Measurements from ENCODE around the gene ZBTB3. TPM values are rescaled to one million over a fixed set of nuclear protein-coding genes. Genes with fewer than 3 reads are reported as not detected.

The ZBTB3 gene
- total RNA-seq, 1 experiment from 2014 or later: 3.3 TPM

DNA sequence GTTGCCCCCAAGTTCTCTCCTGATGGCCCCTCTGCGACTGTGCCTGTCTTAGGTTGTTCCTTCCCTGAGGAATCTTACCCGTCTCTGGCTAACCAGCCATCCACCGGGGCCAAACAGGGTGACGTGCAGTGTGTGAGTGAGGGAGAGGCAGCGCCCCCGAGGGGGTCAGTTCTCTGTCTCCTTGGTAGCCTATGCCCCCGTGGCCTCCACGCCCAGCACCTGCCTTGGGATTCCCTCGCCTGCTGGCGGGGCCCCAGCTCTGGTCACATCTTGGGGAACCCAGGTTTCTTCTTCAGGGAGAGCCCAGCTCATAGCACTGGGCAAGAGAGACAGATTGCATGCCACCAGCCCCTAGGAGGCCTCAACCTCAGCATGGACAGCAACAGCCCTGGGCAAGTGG, 45.5 kb upstream of the ZBTB3 start:
- Histone ChIP-seq H3K79me2 (ENCODE audit: low read length) (peaks cover 22% of the 10 kb centered on the region), H3K4me2 (ENCODE audit: low read length) (no peak overlapping the region), H3F3A (ENCODE audit: low read length, unreplicated experiment) (no peaks in the 10 kb centered on the region), H3K27me3 (ENCODE audit: low read length) (no peaks in the 10 kb centered on the region), H3K9ac (ENCODE audit: low read length) (no peak overlapping the region), H3K4me3 (ENCODE audit: low read length) (no peak overlapping the region), H3K36me3 (ENCODE audit: low read depth, low read length) (peaks cover 79% of the 10 kb centered on the region), H3K9me3 (ENCODE audit: low read length) (no peaks in the 10 kb centered on the region), H4K20me1 (ENCODE audit: low read length) (peaks cover 12% of the 10 kb centered on the region), H3K4me1 (ENCODE audit: insufficient read depth, low read length) (peaks cover 10% of the 10 kb centered on the region), H3K9me2 (replicated peaks; ENCODE audit: low read length) (no peaks in the 10 kb centered on the region), H3K27ac (ENCODE audit: low read length) (no peak overlapping the region), H2AFZ (ENCODE audit: low read length) (no peak overlapping the region)
- no peak for ATAC-seq
- BruUV-seq (replicated peaks): no TSS peak
- intact Hi-C loops (cut with micrococcal nuclease): no loop called here
- TF ChIP-seq EZH2phosphoT487 (IDR thresholded peaks at IDR 0.05; ENCODE audit: borderline replicate concordance, low read length) (no peak), EZH2 (IDR thresholded peaks at IDR 0.05; ENCODE audit: low read length, unreplicated experiment) (no peak)
- TF ChIP-seq, protein P1, sequence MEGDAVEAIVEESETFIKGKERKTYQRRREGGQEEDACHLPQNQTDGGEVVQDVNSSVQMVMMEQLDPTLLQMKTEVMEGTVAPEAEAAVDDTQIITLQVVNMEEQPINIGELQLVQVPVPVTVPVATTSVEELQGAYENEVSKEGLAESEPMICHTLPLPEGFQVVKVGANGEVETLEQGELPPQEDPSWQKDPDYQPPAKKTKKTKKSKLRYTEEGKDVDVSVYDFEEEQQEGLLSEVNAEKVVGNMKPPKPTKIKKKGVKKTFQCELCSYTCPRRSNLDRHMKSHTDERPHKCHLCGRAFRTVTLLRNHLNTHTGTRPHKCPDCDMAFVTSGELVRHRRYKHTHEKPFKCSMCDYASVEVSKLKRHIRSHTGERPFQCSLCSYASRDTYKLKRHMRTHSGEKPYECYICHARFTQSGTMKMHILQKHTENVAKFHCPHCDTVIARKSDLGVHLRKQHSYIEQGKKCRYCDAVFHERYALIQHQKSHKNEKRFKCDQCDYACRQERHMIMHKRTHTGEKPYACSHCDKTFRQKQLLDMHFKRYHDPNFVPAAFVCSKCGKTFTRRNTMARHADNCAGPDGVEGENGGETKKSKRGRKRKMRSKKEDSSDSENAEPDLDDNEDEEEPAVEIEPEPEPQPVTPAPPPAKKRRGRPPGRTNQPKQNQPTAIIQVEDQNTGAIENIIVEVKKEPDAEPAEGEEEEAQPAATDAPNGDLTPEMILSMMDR (conservative IDR thresholded peaks at IDR 0.05; ENCODE audit: low read depth, low read length): no peak
- POLR2A ChIA-PET (ENCODE audit: unreplicated experiment): no interaction called here
- CTCF ChIA-PET: no interaction called here
- DNase-seq: no peak

DNA sequence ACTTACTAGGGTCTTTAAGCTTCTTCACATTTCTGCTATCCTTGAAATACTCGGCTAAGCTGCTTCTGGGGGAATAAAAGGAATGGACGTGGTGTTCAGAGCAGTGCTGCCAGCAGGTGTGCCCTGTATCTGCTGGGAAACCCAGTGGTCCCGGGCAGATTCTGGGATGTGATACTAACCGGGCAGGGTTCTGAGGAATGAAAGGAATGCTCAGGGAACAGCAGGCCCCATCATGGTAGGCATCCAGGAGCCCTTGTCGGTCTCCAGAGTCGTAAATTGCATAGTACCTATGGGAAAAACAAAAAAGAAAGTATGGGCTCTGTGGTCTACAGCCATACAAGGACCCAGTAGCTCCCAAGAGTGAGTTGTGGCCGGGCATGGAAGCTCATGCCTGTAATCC, 42.3 kb upstream of the ZBTB3 start:
- Histone ChIP-seq H3F3A (ENCODE audit: low read length, unreplicated experiment) (peaks cover 9% of the 10 kb centered on the region), H3K27ac (ENCODE audit: low read length) (no peak overlapping the region), H3K9me2 (replicated peaks; ENCODE audit: low read length) (no peaks in the 10 kb centered on the region), H2AFZ (ENCODE audit: low read length) (no peak overlapping the region), H3K27me3 (ENCODE audit: low read length) (no peaks in the 10 kb centered on the region), H3K4me3 (ENCODE audit: low read length) (no peak overlapping the region), H3K79me2 (ENCODE audit: low read length) (peaks cover 5% of the 10 kb centered on the region), H3K9ac (ENCODE audit: low read length) (no peak overlapping the region), H3K4me1 (ENCODE audit: insufficient read depth, low read length) (peaks cover 8% of the 10 kb centered on the region), H3K4me2 (ENCODE audit: low read length) (no peak overlapping the region), H3K36me3 (ENCODE audit: low read depth, low read length) (peaks cover 71% of the 10 kb centered on the region), H3K9me3 (ENCODE audit: low read length) (no peaks in the 10 kb centered on the region), H4K20me1 (ENCODE audit: low read length) (no peaks in the 10 kb centered on the region)
- DNase-seq (no peak), ATAC-seq (no peak)
- BruUV-seq (replicated peaks): no TSS peak
- intact Hi-C loops (cut with micrococcal nuclease): no loop called here
- CTCF ChIA-PET: interaction anchor here (0.6 kb wide), 1 partner anchor 1559 kb away, joined by 7 read pairs; no protein-coding TSS in a partner anchor
- TF ChIP-seq, protein P1 (conservative IDR thresholded peaks at IDR 0.05; ENCODE audit: low read depth, low read length): no peak
- TF ChIP-seq EZH2 (IDR thresholded peaks at IDR 0.05; ENCODE audit: low read length, unreplicated experiment): no peak
- TF ChIP-seq EZH2phosphoT487 (IDR thresholded peaks at IDR 0.05; ENCODE audit: borderline replicate concordance, low read length): no peak
- POLR2A ChIA-PET (ENCODE audit: unreplicated experiment): no interaction called here

DNA sequence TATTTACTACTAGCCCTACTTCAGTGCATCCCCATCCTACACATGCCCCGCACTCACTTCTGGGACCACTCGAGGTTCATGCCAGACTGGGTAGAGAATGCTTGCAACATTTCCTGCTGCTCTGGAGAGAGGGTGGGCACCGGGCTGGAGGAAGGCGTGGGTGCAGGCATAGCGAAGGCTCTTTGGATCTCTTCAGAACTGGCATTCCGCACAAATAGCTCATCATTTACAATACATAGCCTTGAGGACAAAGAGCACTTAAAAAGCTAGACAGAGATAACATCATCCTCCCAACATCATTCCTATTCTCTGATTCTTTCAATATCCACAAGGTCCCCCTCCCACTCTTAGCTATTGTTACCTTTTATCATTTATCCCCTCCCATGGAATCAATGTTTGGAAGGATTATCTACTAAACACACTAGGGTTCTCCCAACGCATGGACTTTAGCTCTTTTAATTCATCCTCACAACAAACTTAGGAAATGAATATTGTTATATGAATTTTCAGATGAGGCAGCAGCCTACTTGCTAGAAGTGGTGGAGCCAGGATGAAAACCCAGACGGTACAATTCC, 40.3 kb upstream of the ZBTB3 start:
- intact Hi-C loops (cut with micrococcal nuclease): no loop called here
- Histone ChIP-seq H3K4me1 (ENCODE audit: insufficient read depth, low read length) (peaks cover 17% of the 10 kb centered on the region), H3K79me2 (ENCODE audit: low read length) (peaks cover 25% of the 10 kb centered on the region), H3K9me3 (ENCODE audit: low read length) (no peaks in the 10 kb centered on the region), H3K4me3 (ENCODE audit: low read length) (no peak overlapping the region), H2AFZ (ENCODE audit: low read length) (no peak overlapping the region), H4K20me1 (ENCODE audit: low read length) (no peaks in the 10 kb centered on the region), H3K27ac (ENCODE audit: low read length) (no peak overlapping the region), H3K36me3 (ENCODE audit: low read depth, low read length) (peaks cover 60% of the 10 kb centered on the region), H3K27me3 (ENCODE audit: low read length) (no peaks in the 10 kb centered on the region), H3K9me2 (replicated peaks; ENCODE audit: low read length) (no peaks in the 10 kb centered on the region), H3K9ac (ENCODE audit: low read length) (no peak overlapping the region), H3K4me2 (ENCODE audit: low read length) (no peak overlapping the region), H3F3A (ENCODE audit: low read length, unreplicated experiment) (peaks cover 9% of the 10 kb centered on the region)
- BruUV-seq (replicated peaks): no TSS peak
- no peak for DNase-seq
- TF ChIP-seq EZH2phosphoT487 (IDR thresholded peaks at IDR 0.05; ENCODE audit: borderline replicate concordance, low read length): no peak
- TF ChIP-seq EZH2 (IDR thresholded peaks at IDR 0.05; ENCODE audit: low read length, unreplicated experiment): no peak
- TF ChIP-seq, protein P1 (conservative IDR thresholded peaks at IDR 0.05; ENCODE audit: low read depth, low read length): no peak
- CTCF ChIA-PET: no interaction called here
- no peak for ATAC-seq
- POLR2A ChIA-PET (ENCODE audit: unreplicated experiment): interaction anchor here (0.5 to 1.0 kb wide), 4 partner anchors 11 to 130 kb away, joined by 3 to 5 read pairs (median 3); partner anchors contain the start of genes C11orf98 and NXF1
